HG02571 (cell line): ENCODE results near the gene TBX22.
"Not testable (repeated sequence)": the region's sequence is repeated elsewhere in the genome, so short reads cannot be mapped to it uniquely, and the experiment has no call there.

ENCODE experiments used
- ATAC-seq: cut with Tn5 transposase; IDR thresholded peaks from one replicate; pipeline ENCODE4 v1.9.1; 2021; ENCODE audit warnings: mild to moderate bottlenecking, moderate library complexity; ENCODE audit not compliant: unreplicated experiment

TBX22 gene

GRCh38 chrX:80014141-80014940 is at the start of gene TBX22:
TSS of gene TBX22 (plus strand) at chrX:80014753. CDS start at chrX:80022270, 7,517 bp downstream.
- ATAC-seq, result no peak

- ATAC-seq, result no peak
Measured at GRCh38 chrX:79975605-79976004, 38.9 kb upstream of the TBX22 start.

- ATAC-seq, result no peak
Measured at GRCh38 chrX:80004458-80004857, 10.1 kb upstream of the TBX22 start.

GRCh38 chrX:80011522-80011921 is 3.0 kb upstream of the TBX22 start:
- no peak for ATAC-seq

GRCh38 chrX:80016182-80016581 is 1.6 kb downstream of the TBX22 start:
- no peak for ATAC-seq

- no peak for ATAC-seq
Measured at GRCh38 chrX:80021621-80022020, 7.1 kb downstream of the TBX22 start.

- ATAC-seq, result no peak
Measured at GRCh38 chrX:80022363-80023031, 7.9 kb downstream of the TBX22 start.

- ATAC-seq, result no peak
Measured at GRCh38 chrX:80026116-80026515, 11.6 kb downstream of the TBX22 start.

GRCh38 chrX:80066156-80066555 is 51.6 kb downstream of the TBX22 start:
- ATAC-seq, result not testable (repeated sequence)

- not testable (repeated sequence) for ATAC-seq
Measured at GRCh38 chrX:80075625-80076024, 61.1 kb downstream of the TBX22 start.
